GM12873 (cell line): ENCODE measurements around the gene DAZAP2.

Source experiments
- CTCF ChIP-seq: IDR thresholded peaks from 2 replicates; pipeline ENCODE4 v1.5.1; 2012; ENCODE audit warnings: low read depth, mild to moderate bottlenecking, moderate library complexity, low read length, control low read depth; ENCODE audit not compliant: insufficient read depth; ENCODE audit errors: missing control alignments

The DAZAP2 gene

GRCh38 chr12:51242876-51243275 is 4.2 kb downstream of the DAZAP2 start:
- TF ChIP-seq CTCF, result no peak

DNA sequence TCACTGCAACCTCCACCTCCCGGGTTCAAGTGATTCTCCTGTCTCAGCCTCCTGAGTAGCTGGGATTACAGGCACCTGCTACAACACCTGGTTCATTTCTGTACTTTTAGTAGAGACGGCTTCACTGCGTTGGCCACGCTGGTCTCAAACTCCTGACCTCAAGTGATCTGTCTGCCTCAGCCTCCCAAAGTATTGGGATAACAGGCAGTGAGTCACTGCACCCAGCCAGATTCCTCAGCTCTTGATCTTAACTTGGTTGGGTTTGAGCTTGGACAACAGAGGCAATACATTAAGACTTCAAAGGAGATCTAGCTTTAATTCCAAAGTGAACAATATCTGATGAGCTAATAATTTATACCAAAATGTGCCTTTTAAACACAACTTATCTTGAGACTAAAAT is 5.6 kb downstream of the DAZAP2 start:
- TF ChIP-seq CTCF, result no peak

GRCh38 chr12:51245476-51246253 is 7.0 kb downstream of the DAZAP2 start:
- no peak for TF ChIP-seq CTCF

- peak; percentile 25 for TF ChIP-seq CTCF
These were observed 7.7 kb downstream of the DAZAP2 start for GRCh38 chr12:51246254-51246853.

DNA sequence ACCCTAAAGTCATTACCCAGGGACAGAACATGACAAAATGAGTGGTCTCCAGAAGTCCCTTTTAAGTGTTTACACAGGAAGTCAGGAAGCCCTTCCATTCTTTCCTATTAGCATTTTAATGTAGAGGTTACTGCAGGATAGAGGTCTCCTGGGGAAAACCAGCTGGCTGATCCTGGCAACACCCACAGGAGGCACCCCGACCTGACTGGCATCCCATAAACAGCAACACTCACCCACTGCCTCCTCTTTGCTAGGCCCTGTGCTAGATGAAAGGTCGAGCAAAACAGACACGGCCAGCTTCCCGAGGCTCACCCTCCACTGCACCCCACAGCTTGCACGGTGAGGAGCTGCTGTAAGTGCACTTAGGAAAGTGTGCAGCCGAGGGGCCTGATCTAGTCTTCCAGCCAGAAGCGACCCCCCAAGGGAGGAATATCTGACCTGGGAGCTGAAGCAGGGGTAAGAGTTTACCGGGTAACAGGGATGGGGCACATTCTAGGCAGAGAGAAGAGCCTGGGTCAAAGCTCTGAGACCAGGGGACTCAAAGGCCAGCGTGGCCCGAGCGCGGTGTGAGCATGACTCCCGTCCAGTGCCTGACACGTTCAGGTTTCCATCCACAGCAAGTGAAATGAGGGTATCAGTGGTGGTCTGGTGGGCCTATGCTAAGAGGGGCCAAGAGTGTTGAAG is 9.0 kb downstream of the DAZAP2 start:
- TF ChIP-seq CTCF, result no peak

GRCh38 chr12:51253276-51253675 is 14.7 kb downstream of the DAZAP2 start:
- no peak for TF ChIP-seq CTCF

DNA sequence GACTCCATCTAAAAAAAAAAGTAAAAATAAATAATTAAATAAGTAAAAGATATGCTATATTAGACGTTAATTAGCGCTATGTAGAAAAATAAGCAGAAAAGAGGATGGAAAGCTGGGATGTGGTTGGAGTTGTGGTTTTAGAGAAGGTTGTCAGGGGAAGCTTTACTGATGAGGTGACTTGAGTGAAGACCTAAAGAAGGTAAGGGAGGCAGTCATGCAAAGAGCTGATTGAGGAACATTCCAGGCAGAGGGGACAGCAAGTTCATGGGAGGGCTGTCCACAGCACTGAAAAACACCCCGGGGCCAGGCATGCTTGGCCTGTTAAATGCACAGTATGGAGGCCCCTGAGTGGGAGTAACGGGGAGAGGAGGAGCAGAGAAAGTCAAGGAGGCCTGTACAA is 15.9 kb downstream of the DAZAP2 start:
- no peak for TF ChIP-seq CTCF
